OCI-LY1 (cell line): ENCODE results near the gene BRD1.

ENCODE experiments used
- H2AFZ ChIP-seq: fragments of 200-600 bp; sonication (generic), shearing (Covaris generic); 2 replicates; pipeline ENCODE4 v1.6.0; 2014; ENCODE audit warnings: antibody characterized with exemption, mild to moderate bottlenecking, low read length
- H3F3A ChIP-seq: fragments of 200-600 bp; sonication (generic), shearing (Covaris generic); 2 replicates; pipeline ENCODE4 v1.6.0; 2014; ENCODE audit warnings: mild to moderate bottlenecking, antibody characterized with exemption, low read length, moderate library complexity; ENCODE audit not compliant: insufficient read depth
- H3K27ac ChIP-seq: fragments of 200-600 bp; sonication (generic); 2 replicates; pipeline ENCODE4 v1.5.1; 2014; ENCODE audit warnings: low read length, mixed run types, mild to moderate bottlenecking, low read depth; ENCODE audit not compliant: poor library complexity, severe bottlenecking
- H3K27me3 ChIP-seq: fragments of 200-600 bp; sonication (generic); 2 replicates; pipeline ENCODE4 v1.6.0; 2014; ENCODE audit warnings: antibody characterized with exemption, mild to moderate bottlenecking, low read length, moderate library complexity; ENCODE audit not compliant: insufficient read depth
- H3K36me3 ChIP-seq: fragments of 200-600 bp; sonication (generic); 2 replicates; pipeline ENCODE4 v1.6.1; 2014; ENCODE audit warnings: mild to moderate bottlenecking, antibody characterized with exemption, low read length, moderate library complexity, mixed read lengths; ENCODE audit not compliant: insufficient read depth
- H3K4me1 ChIP-seq: fragments of 200-600 bp; sonication (generic); 2 replicates; pipeline ENCODE4 v1.5.1; 2014; ENCODE audit warnings: mild to moderate bottlenecking, low read length, moderate library complexity; ENCODE audit not compliant: insufficient read depth, severe bottlenecking
- H3K4me2 ChIP-seq: fragments of 200-600 bp; sonication (generic), shearing (Covaris generic); 2 replicates; pipeline ENCODE4 v1.6.1; 2014; ENCODE audit warnings: low read length
- H3K4me3 ChIP-seq: fragments of 200-600 bp; sonication (generic); 2 replicates; pipeline ENCODE4 v1.5.1; 2014; ENCODE audit warnings: low read length, low read depth, mild to moderate bottlenecking, mixed read lengths; ENCODE audit not compliant: poor library complexity, severe bottlenecking
- H3K79me2 ChIP-seq: fragments of 200-600 bp; shearing (Covaris generic); 2 replicates; pipeline ENCODE4 v1.6.1; 2016; ENCODE audit warnings: mixed run types, low read length, mixed read lengths; ENCODE audit not compliant: insufficient read depth
- H3K9ac ChIP-seq: fragments of 200-600 bp; sonication (generic), shearing (Covaris generic); 2 replicates; pipeline ENCODE4 v1.6.1; 2014; ENCODE audit warnings: mild to moderate bottlenecking, low read length, mixed read lengths
- H3K9me2 ChIP-seq: fragments of 200-600 bp; sonication (generic), shearing (Covaris generic); 2 replicates; pipeline ENCODE4 v1.6.1; 2014; ENCODE audit warnings: low read depth, mild to moderate bottlenecking, low read length, mixed read lengths
- H3K9me3 ChIP-seq: fragments of 200-600 bp; shearing (Covaris generic); 2 replicates; pipeline ENCODE4 v1.6.1; 2014; ENCODE audit warnings: low read length, mixed read lengths
- H4K20me1 ChIP-seq: fragments of 200-600 bp; sonication (generic), shearing (Covaris generic); 2 replicates; pipeline ENCODE4 v1.6.0; 2016; ENCODE audit warnings: mild to moderate bottlenecking, low read length; ENCODE audit not compliant: insufficient read depth
- EZH2 ChIP-seq: fragments of 200-600 bp; sonication (generic), shearing (Covaris generic); IDR thresholded peaks from 2 replicates; pipeline ENCODE4 v1.8.0; 2017; ENCODE audit warnings: borderline replicate concordance, mixed run types, mild to moderate bottlenecking, antibody characterized with exemption, low read length, moderate library complexity, mixed read lengths
- TF ChIP-seq, protein P1 (sequence below): fragments of 200-600 bp; sonication (generic), shearing (Covaris generic); IDR thresholded peaks from 2 replicates; pipeline ENCODE4 v1.5.1; 2017; ENCODE audit warnings: mild to moderate bottlenecking, antibody characterized with exemption, low read length, moderate library complexity, mixed read lengths

BRD1 gene

GRCh38 chr22:49826603-49827270 is 936 bp downstream of the BRD1 start:
- H3K36me3 ChIP-seq = peaks cover 38% of the 10 kb centered on the region
- H3K27me3 ChIP-seq = peaks cover 8% of the 10 kb centered on the region; the same call in 1 of the 2 replicates
- H3K4me2 ChIP-seq = peak overlapping the region; percentile 84
- H3F3A ChIP-seq = peaks cover 9% of the 10 kb centered on the region; the same call in 1 of the 2 replicates
- H4K20me1 ChIP-seq = 0 out of 2 replicates have a peak, but pooled peaks cover 4% of the 10 kb centered on the region
- H3K4me1 ChIP-seq = peaks cover 39% of the 10 kb centered on the region
- H3K9ac ChIP-seq = peak overlapping the region; percentile 68
- H3K79me2 ChIP-seq = peaks cover 44% of the 10 kb centered on the region
- no peak overlapping the region for H3K27ac ChIP-seq
- no peaks in the 10 kb centered on the region for H3K9me2 ChIP-seq
- peaks cover 7% of the 10 kb centered on the region; the same call in 1 of the 2 replicates for H3K9me3 ChIP-seq
- H2AFZ ChIP-seq = no peak overlapping the region
- peak overlapping the region; percentile 70 for H3K4me3 ChIP-seq
- TF ChIP-seq EZH2 = no peak
- TF ChIP-seq, protein P1, sequence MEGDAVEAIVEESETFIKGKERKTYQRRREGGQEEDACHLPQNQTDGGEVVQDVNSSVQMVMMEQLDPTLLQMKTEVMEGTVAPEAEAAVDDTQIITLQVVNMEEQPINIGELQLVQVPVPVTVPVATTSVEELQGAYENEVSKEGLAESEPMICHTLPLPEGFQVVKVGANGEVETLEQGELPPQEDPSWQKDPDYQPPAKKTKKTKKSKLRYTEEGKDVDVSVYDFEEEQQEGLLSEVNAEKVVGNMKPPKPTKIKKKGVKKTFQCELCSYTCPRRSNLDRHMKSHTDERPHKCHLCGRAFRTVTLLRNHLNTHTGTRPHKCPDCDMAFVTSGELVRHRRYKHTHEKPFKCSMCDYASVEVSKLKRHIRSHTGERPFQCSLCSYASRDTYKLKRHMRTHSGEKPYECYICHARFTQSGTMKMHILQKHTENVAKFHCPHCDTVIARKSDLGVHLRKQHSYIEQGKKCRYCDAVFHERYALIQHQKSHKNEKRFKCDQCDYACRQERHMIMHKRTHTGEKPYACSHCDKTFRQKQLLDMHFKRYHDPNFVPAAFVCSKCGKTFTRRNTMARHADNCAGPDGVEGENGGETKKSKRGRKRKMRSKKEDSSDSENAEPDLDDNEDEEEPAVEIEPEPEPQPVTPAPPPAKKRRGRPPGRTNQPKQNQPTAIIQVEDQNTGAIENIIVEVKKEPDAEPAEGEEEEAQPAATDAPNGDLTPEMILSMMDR = no peak

DNA sequence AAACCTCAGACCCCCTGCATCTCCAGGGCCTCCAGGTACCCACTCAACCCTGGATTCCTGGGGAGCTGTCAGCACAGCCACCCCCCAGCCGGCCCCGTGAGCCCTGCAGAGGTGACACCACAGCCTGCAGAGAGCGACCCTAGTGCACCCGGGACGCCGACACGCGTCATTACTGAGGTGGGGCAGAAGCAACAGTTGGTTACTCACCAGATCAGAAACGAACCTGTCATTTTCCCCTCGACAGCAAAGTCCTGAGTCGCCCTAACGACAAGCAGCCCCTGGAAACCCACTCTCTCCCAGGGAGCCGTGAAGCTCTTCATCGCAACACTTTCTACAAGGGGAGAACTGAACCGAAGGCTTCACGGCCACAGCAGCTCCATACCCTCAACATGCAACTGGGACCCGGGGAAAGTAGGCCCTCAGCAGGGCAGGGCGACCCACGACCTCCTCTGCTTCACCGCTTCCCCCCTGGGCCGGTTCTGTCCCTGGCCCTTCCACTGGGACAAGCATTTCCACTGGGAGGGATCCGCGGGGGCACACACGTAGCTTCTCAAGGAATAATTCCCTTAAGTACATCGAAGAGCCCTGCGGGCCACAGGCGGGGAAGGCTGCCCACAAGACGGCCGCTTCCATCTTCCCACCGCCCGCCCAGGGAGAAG is 1.6 kb downstream of the BRD1 start:
- Histone ChIP-seq H3F3A (peaks cover 9% of the 10 kb centered on the region; the same call in 1 of the 2 replicates), H3K9me3 (0 out of 2 replicates have a peak, but pooled peaks cover 1% of the 10 kb centered on the region), H3K9me2 (no peaks in the 10 kb centered on the region), H3K4me1 (peaks cover 39% of the 10 kb centered on the region), H3K9ac (peak overlapping the region; percentile 68), H3K27me3 (peaks cover under 1% of the 10 kb centered on the region; the same call in 1 of the 2 replicates), H3K36me3 (peaks cover 44% of the 10 kb centered on the region), H4K20me1 (0 out of 2 replicates have a peak, but pooled peaks cover 4% of the 10 kb centered on the region), H3K4me3 (peak overlapping the region; percentile 70), H3K27ac (no peak overlapping the region), H2AFZ (no peak overlapping the region), H3K79me2 (peaks cover 51% of the 10 kb centered on the region), H3K4me2 (peak overlapping the region; percentile 84)
- no peak for TF ChIP-seq EZH2
- TF ChIP-seq, protein P1 = no peak

DNA sequence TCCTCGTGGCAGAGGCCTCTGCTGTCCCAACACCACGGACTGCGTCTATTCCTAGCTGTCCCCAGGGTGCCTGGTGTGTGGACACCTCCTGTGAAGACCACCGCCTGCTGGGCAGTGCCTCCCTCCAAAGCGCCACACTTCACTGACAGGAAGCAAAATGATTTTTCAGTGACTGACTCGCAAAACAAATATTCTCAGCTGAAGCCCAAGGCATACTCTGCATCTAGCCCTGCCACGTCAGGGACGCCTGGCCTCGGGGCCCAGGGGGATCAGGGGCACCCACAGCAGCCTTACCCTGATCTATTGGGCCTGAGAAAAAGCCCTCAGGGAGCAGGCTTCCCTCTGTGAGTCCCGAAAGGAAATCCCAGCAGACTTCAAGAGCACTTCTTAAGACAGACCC is 2.2 kb downstream of the BRD1 start:
- Histone ChIP-seq H3K9me2 (no peaks in the 10 kb centered on the region), H3K79me2 (peaks cover 57% of the 10 kb centered on the region), H2AFZ (no peak overlapping the region), H3K9me3 (no peaks in the 10 kb centered on the region), H3K27me3 (no peaks in the 10 kb centered on the region), H3K4me1 (peaks cover 39% of the 10 kb centered on the region), H4K20me1 (0 out of 2 replicates have a peak, but pooled peaks cover 4% of the 10 kb centered on the region), H3K36me3 (peaks cover 51% of the 10 kb centered on the region), H3K27ac (no peak overlapping the region), H3K4me2 (peak overlapping the region; percentile 84), H3K9ac (peak overlapping the region; percentile 68), H3K4me3 (peak overlapping the region; percentile 70), H3F3A (peaks cover 9% of the 10 kb centered on the region; the same call in 1 of the 2 replicates)
- no peak for TF ChIP-seq EZH2
- TF ChIP-seq, protein P1 = no peak
